Kidney (tissue), 14 donors: Measurements from ENCODE around the gene RGL2. TPM values are rescaled to one million over a fixed set of nuclear protein-coding genes. Genes with fewer than 3 reads are reported as not detected.
A peak's percentile ranks its signal among the peaks of the same experiment; 100 is the strongest.

Experiments used
- DNase-seq, 5 donors: peaks; one replicate each; pipeline ENCODE4 v3.0.0-alpha.2; 2013 to 2020
- FAIRE-seq: peaks from 2 replicates; lab custom pipeline; 2012; peaks lifted over from hg19 to GRCh38; lab: Jason Lieb, UNC
- H3K27ac ChIP-seq, 2 donors: one replicate each; pipeline ENCODE4 v1.7.0; 2013; ENCODE audit warnings: low read depth in 2 of 2, low read length in 2 of 2, inconsistent platforms in 1 of 2
- H3K27me3 ChIP-seq: one replicate; pipeline ENCODE4 v1.7.1; 2013; ENCODE audit warnings: low read length, inconsistent platforms; ENCODE audit not compliant: control insufficient read depth, insufficient read depth
- H3K36me3 ChIP-seq, 3 donors: one replicate each; pipeline versions ENCODE4 v1.7.0 to v1.7.1; 2013; ENCODE audit warnings: low read length in 3 of 3, control low read depth in 1 of 3, inconsistent platforms in 1 of 3; ENCODE audit not compliant: insufficient read depth in 3 of 3, control insufficient read depth in 2 of 3
- H3K4me1 ChIP-seq, 3 donors: one replicate each; pipeline versions ENCODE4 v1.7.0 to v1.7.1; 2013; ENCODE audit warnings: low read length in 3 of 3, inconsistent platforms in 1 of 3, low read depth in 1 of 3; ENCODE audit not compliant: control insufficient read depth in 2 of 3, insufficient read depth in 2 of 3
- H3K4me3 ChIP-seq, 3 donors: one replicate each; pipeline versions ENCODE4 v1.7.0 to v1.8.1; 2013; ENCODE audit warnings: low read length in 3 of 3, control low read depth in 1 of 3, inconsistent platforms in 1 of 3
- H3K9ac ChIP-seq, 3 donors: one replicate each; pipeline versions ENCODE4 v1.7.0 to v1.7.1; 2013; ENCODE audit warnings: low read length in 3 of 3, control low read depth in 1 of 3, inconsistent platforms in 1 of 3
- H3K9me3 ChIP-seq, 3 donors: one replicate each; pipeline versions ENCODE4 v1.7.0 to v1.7.1; 2013; ENCODE audit warnings: low read length in 3 of 3, control low read depth in 1 of 3, inconsistent platforms in 1 of 3; ENCODE audit not compliant: control insufficient read depth in 2 of 3, insufficient read depth in 1 of 3
- CTCF ChIP-seq: IDR thresholded peaks from 3 replicates; pipeline ENCODE4 v1.5.1; 2012; ENCODE audit warnings: mild to moderate bottlenecking, moderate library complexity, borderline replicate concordance; ENCODE audit not compliant: insufficient read depth; ENCODE audit errors: extremely low read depth
- intact Hi-C: fragments of 100-400 bp; cut with DNase I; formaldehyde crosslinking; loops from one replicate; pipeline ENCODE4 v1.11.1; 2022
- polyA plus RNA-seq: library from polyadenylated mRNA; stranded (reverse); fragments of 350-450 nt; fragmentation: Illumina TruSeq; extraction: RNeasy Lipid Tissue Mini Kit (QIAGEN cat#74804); gene quantifications from one replicate; pipeline ENCODE4 v1.2.3, GENCODE V29; 2014; ENCODE audit warnings: low read depth, low replicate concordance; ENCODE audit not compliant: insufficient read depth
- total RNA-seq: library from RNA; stranded (reverse); fragmentation: NEBNext Ultra II Directional; extraction: Animal tissue kit (Norgen Biotek cat#: 25700); gene quantifications from one replicate; pipeline ENCODE4 v1.2.1, GENCODE V29; 2021
- donor health status: control.
- donor health status: control.
- donor health status: control.
- donor health status: control.
- donor health status: control.
- donor health status: DM: yes; HTN: yes; CAD: no.
- donor health status: Normal renal cell carcinoma (clear cell type).

RGL2 gene
- total and polyA plus RNA-seq, 2 donors from 2014 or later: 56.2 to 92.4 TPM

- intact Hi-C loops: no loop called here
- Histone ChIP-seq H3K4me1 (peaks cover 0 to 35% (median 12%) of the 10 kb centered on the region in 3 donors), H3K36me3 (peaks cover 5 to 17% (median 11%) of the 10 kb centered on the region in 3 donors), H3K27me3 (no peaks in the 10 kb centered on the region), H3K9me3 (no peaks in the 10 kb centered on the region), H3K9ac (peak within 1 kb of the TSS in 2 of 3 donors; percentile 30 to 58), H3K4me3 (peak within 1 kb of the TSS; percentile 61 to 89 (median 77)), H3K27ac (peak within 1 kb of the TSS; percentile 45 to 54)
- peak; percentile 7 for TF ChIP-seq CTCF
- FAIRE-seq (peak; percentile 98), DNase-seq (peak; percentile 99 to 100 (median 99))
These were observed 19.1 kb upstream of the RGL2 start, which contains the start of gene ZBTB22 for GRCh38 chr6:33317669-33318425. ZBTB22 (minus strand) TSS chr6:33317744; CDS start chr6:33316916, 828 bp downstream.

- peaks cover 0 to 38% (median 12%) of the 10 kb centered on the region in 3 donors for H3K4me1 ChIP-seq
- no peaks in the 10 kb centered on the region for H3K9me3 ChIP-seq
- TF ChIP-seq CTCF: no peak
- intact Hi-C loops: no loop called here
- peak overlapping the region; percentile 45 to 54 for H3K27ac ChIP-seq
- no peaks in the 10 kb centered on the region for H3K27me3 ChIP-seq
- peaks cover 5 to 17% (median 11%) of the 10 kb centered on the region in 3 donors for H3K36me3 ChIP-seq
- FAIRE-seq (no peak), DNase-seq (no peak)
- H3K4me3 ChIP-seq: peak overlapping the region; percentile 56 to 63 (median 61)
- no peak overlapping the region for H3K9ac ChIP-seq
These were observed 18.6 kb upstream of the RGL2 start for GRCh38 chr6:33317419-33317668.

GRCh38 chr6:33316603-33317418 is 18.1 kb upstream of the RGL2 start:
- intact Hi-C loops: no loop called here
- Histone ChIP-seq H3K36me3 (peaks cover 5 to 17% (median 11%) of the 10 kb centered on the region in 3 donors), H3K9me3 (no peaks in the 10 kb centered on the region), H3K27me3 (no peaks in the 10 kb centered on the region), H3K9ac (no peak overlapping the region), H3K4me1 (peaks cover 0 to 39% (median 12%) of the 10 kb centered on the region in 3 donors), H3K27ac (peak overlapping the region in 1 of 2 donors; percentile 54), H3K4me3 (peak overlapping the region; percentile 56 to 63 (median 61))
- no peak for TF ChIP-seq CTCF
- DNase-seq (peak in 2 of 5 donors; percentile 80 to 82), FAIRE-seq (no peak)
